ENCODE data around the gene FAM32A.

GRCh38 chr19:16206637-16207036 is 21.4 kb downstream of the FAM32A start:
- no peak for TF ChIP-seq CTCF (IDR thresholded peaks at IDR 0.05 in 2 of 3, conservative IDR thresholded peaks at IDR 0.05 in 1 of 3; ENCODE audit: control insufficient read depth in 2 of 3, extremely low read depth in 1 of 3, insufficient read depth in 1 of 3, low read depth in 3 of 3, low read length in 3 of 3)
- no peak for TF ChIP-seq EP300 (IDR thresholded peaks at IDR 0.05; ENCODE audit: borderline replicate concordance in 1 of 2, control insufficient read depth in 1 of 2, low read depth in 2 of 2, low read length in 2 of 2)
- no peak for TF ChIP-seq FOXM1 (IDR thresholded peaks at IDR 0.05; ENCODE audit: low read depth, low read length)
- TF ChIP-seq BHLHE40 (IDR thresholded peaks at IDR 0.05; ENCODE audit: borderline replicate concordance in 1 of 2, low read depth in 2 of 2, low read length in 1 of 2), result no peak
- TF ChIP-seq MEF2B (IDR thresholded peaks at IDR 0.05; ENCODE audit: partially characterized antibody, poor library complexity, severe bottlenecking), result no peak
